Osteoblast (primary cell): ENCODE results near the gene TIMM21. TPM values are rescaled to one million over a fixed set of nuclear protein-coding genes. Genes with fewer than 3 reads are reported as not detected.

Experiments
- DNase-seq: peaks from one replicate; pipeline ENCODE4 v3.0.0; 2011; ENCODE audit warnings: low spot score, mixed read lengths; ENCODE audit not compliant: insufficient read length; ENCODE audit errors: missing footprints
- H2AFZ ChIP-seq: 2 replicates; pipeline ENCODE4 v1.6.0; 2011; ENCODE audit warnings: mild to moderate bottlenecking, low read length
- H3K27ac ChIP-seq: 2 replicates; pipeline ENCODE4 v1.5.1; 2011; ENCODE audit warnings: mild to moderate bottlenecking, low read depth, low read length, moderate library complexity
- H3K27me3 ChIP-seq: 2 replicates; pipeline ENCODE4 v1.6.0; 2012; ENCODE audit warnings: mild to moderate bottlenecking, control low read depth, inconsistent platforms, low read length, moderate library complexity; ENCODE audit not compliant: insufficient read depth
- H3K36me3 ChIP-seq: 2 replicates; pipeline ENCODE4 v1.5.1; 2011; ENCODE audit warnings: mild to moderate bottlenecking, low read length, control low read depth, moderate library complexity; ENCODE audit not compliant: insufficient read depth
- H3K4me1 ChIP-seq: 2 replicates; pipeline ENCODE4 v1.5.1; 2011; ENCODE audit warnings: mild to moderate bottlenecking, low read length, control low read depth, moderate library complexity; ENCODE audit not compliant: insufficient read depth
- H3K4me2 ChIP-seq: 2 replicates; pipeline ENCODE4 v1.6.0; 2011; ENCODE audit warnings: mild to moderate bottlenecking, low read length; ENCODE audit not compliant: insufficient read depth
- H3K4me3 ChIP-seq: fragments of 200-600 bp; sonication (generic); 3 replicates; pipeline ENCODE4 v1.5.1; 2012; ENCODE audit warnings: mild to moderate bottlenecking, low read length, inconsistent platforms; ENCODE audit not compliant: insufficient read depth
- H3K79me2 ChIP-seq: 2 replicates; pipeline ENCODE4 v1.6.0; 2012; ENCODE audit warnings: mild to moderate bottlenecking, low read length, control low read depth, inconsistent platforms; ENCODE audit not compliant: insufficient read depth
- H3K9me3 ChIP-seq: 2 replicates; pipeline ENCODE4 v1.5.1; 2011; ENCODE audit warnings: low read depth, low read length, control low read depth
- H4K20me1 ChIP-seq: 2 replicates; pipeline ENCODE4 v1.6.0; 2012; ENCODE audit warnings: mild to moderate bottlenecking, low read length, control low read depth; ENCODE audit not compliant: insufficient read depth
- CTCF ChIP-seq: IDR thresholded peaks from 2 replicates; pipeline ENCODE4 v1.5.1; 2011; ENCODE audit warnings: mild to moderate bottlenecking, low read depth, low read length, moderate library complexity; ENCODE audit errors: extremely low read depth
- total RNA-seq: library from RNA; depleted of rRNA; stranded (reverse); fragments of >200 nt; gene quantifications from 2 replicates; pipeline ENCODE4 v1.2.3, GENCODE V29; 2012

TIMM21 gene
- total RNA-seq, 1 donor = 15.6 TPM

GRCh38 chr18:74137920-74138538 lies 10.3 kb upstream of the TIMM21 start:
- H3K36me3 ChIP-seq = no peaks in the 10 kb centered on the region
- no peak overlapping the region for H3K27ac ChIP-seq
- no peak overlapping the region for H3K4me2 ChIP-seq
- H3K4me1 ChIP-seq = peaks cover 17% of the 10 kb centered on the region
- no peaks in the 10 kb centered on the region for H3K9me3 ChIP-seq
- no peak for TF ChIP-seq CTCF
- H3K27me3 ChIP-seq = no peaks in the 10 kb centered on the region
- DNase-seq = no peak
- no peaks in the 10 kb centered on the region for H4K20me1 ChIP-seq
- no peaks in the 10 kb centered on the region for H3K79me2 ChIP-seq
- no peak overlapping the region for H3K4me3 ChIP-seq
- H2AFZ ChIP-seq = no peak overlapping the region

- H2AFZ ChIP-seq = peak overlapping the region; percentile 92
- peak overlapping the region; percentile 70 for H3K4me2 ChIP-seq
Measured at GRCh38 chr18:74139411-74139810, 8.9 kb upstream of the TIMM21 start.

DNA sequence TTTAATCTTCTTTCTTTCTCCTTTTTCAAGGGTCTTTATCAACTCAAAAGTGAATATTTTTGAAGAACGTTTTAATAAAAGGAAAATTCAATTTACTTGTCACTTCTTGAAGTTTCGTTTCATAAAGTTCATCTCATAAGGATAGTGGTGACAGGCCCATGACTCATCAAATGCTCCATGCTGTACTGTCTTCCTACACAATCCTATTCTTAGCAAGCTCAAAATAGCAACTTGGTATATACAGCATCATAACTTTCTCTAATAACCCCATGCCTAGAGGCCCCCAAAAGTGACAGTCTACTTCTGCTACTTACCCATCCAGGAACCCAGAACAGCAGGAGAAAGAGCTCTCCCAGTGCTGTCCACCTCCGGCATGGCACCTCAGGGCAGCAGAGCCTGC lies 8.4 kb upstream of the TIMM21 start:
- no peak for TF ChIP-seq CTCF
- H3K27me3 ChIP-seq = no peaks in the 10 kb centered on the region
- peak overlapping the region; percentile 70 for H3K4me2 ChIP-seq
- H3K9me3 ChIP-seq = no peaks in the 10 kb centered on the region
- H4K20me1 ChIP-seq = no peaks in the 10 kb centered on the region
- no peaks in the 10 kb centered on the region for H3K36me3 ChIP-seq
- H3K79me2 ChIP-seq = no peaks in the 10 kb centered on the region
- H3K4me3 ChIP-seq = no peak overlapping the region
- peak overlapping the region; percentile 76 for H3K27ac ChIP-seq
- peak overlapping the region; percentile 92 for H2AFZ ChIP-seq
- peak; percentile 90 for DNase-seq
- H3K4me1 ChIP-seq = peaks cover 17% of the 10 kb centered on the region

More at GRCh38 chr18:74139411-74139810, 8.9 kb upstream of the TIMM21 start:
- TF ChIP-seq CTCF = no peak
- Histone ChIP-seq H3K79me2 (no peaks in the 10 kb centered on the region), H3K27ac (peak overlapping the region; percentile 64), H4K20me1 (no peaks in the 10 kb centered on the region), H3K27me3 (no peaks in the 10 kb centered on the region), H3K4me1 (peaks cover 17% of the 10 kb centered on the region), H3K36me3 (no peaks in the 10 kb centered on the region), H3K9me3 (no peaks in the 10 kb centered on the region), H3K4me3 (peak overlapping the region; percentile 11)
- no peak for DNase-seq

DNA sequence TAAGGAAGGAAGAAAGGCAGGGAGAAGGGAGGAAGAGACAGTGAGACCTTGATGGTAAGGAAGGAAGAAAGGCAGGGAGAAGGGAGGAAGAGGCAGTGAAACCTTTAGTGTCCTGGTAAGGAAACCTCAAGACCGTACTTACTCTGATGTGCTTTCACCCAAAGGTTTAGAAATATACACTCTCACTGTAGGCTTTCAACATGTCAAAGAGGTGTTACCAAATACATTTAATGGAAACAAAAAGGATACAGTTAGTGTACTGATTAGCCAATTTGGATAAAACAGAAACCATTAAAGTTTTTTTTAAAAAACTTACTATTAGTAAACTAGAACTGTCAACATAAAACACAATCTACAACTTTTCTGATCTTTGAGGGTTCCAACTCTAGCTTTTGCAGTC lies 7.7 kb upstream of the TIMM21 start:
- peaks cover 17% of the 10 kb centered on the region for H3K4me1 ChIP-seq
- DNase-seq = no peak
- no peaks in the 10 kb centered on the region for H3K9me3 ChIP-seq
- H4K20me1 ChIP-seq = no peaks in the 10 kb centered on the region
- H2AFZ ChIP-seq = peak overlapping the region; percentile 92
- no peaks in the 10 kb centered on the region for H3K36me3 ChIP-seq
- no peaks in the 10 kb centered on the region for H3K79me2 ChIP-seq
- H3K27me3 ChIP-seq = no peaks in the 10 kb centered on the region
- TF ChIP-seq CTCF = no peak
- no peak overlapping the region for H3K4me2 ChIP-seq
- no peak overlapping the region for H3K27ac ChIP-seq
- H3K4me3 ChIP-seq = no peak overlapping the region
